Activated CD8-positive, alpha-beta memory T cell treated with anti-CD3 and anti-CD28 coated beads, Interleukin-2, amount 50 U/mL, for 48 hours (primary cell): ENCODE measurements around the gene NAA11.

Experiments used
- DNase-seq: peaks from one replicate; pipeline ENCODE4 v3.0.0-alpha.2; 2020

Gene NAA11

DNA sequence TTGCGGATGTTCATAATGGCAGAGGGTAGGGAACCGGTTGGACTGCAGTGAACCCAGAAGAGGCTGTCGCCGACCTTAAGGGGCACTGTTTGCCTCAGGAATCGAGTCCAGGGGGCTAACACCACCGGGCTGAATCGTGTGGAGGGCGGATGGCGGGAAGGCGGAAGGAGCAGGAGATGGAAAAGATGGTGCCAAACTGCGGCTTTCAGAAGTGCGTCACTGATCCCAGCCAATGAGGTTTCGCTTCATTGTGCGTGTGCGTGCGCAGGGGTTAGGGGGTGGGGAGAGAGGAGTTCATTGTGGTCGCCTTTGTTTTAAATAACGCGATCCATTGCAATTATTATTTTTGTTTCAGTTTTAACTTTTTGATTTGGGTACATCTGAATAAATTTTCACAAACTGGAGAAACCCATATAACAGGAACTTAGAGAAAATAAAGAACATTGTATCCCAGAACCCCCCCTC lies at the start of gene NAA11:
TSS of gene NAA11 (minus strand) at position 198 of the 465 bp plus-strand sequence. CDS start at position 14, 184 bp downstream.
- no peak for DNase-seq

DNA sequence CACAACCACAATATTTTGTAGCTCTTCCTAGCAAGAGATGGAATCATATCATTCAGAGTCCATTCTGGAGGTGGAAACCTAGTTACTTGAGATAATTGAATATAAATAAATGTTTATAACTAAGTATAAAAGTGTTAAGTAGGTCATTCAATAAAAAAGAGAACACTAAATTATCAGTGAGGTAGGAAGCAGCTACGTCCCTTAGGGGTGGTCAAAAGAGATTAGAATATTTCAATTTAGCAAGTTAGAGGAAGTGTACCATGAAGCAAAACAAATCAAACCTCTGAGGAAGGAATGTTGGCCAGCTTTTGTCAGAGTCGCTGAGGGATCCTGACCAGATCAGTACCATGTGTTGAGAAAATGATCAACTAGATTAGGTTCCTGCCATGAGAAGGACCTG lies 44.2 kb upstream of the NAA11 start:
- no peak for DNase-seq

DNA sequence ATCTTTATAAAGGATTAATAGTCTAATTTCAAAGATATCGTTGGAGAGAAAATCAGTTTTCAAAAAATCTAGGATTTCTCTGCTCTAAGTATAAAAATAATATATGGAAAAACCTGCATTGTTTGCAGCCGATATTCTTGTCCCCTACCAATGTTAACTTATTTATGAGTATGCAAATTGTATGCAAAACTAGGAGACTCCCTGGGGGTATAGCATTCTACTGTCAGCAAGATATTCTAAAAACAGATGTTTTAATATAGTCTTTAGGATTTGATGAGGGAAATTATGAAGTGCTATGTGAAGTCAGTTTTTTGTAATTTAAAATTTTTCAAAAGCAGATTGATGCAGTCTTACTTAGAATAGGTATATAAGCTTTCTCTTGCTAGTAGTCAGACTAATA lies 41.2 kb upstream of the NAA11 start:
- DNase-seq = no peak

DNA sequence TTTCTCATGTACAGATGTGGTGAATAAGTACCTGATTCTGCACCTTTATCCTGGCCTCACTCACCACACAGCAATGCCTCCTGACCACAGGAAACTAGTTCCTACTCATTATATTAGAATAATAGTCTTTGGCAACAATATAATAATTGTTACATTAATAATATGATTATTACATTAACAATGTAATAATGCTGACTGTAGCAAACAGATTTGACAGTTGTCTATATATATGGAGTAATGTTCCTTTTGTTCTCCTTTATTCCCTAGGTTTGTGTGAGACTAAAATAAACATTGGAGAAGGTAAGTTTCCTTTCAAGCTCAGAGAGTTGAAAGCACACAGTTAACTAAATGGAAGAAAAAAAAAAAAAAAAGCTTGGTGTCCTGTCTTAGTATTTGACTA lies 40.6 kb upstream of the NAA11 start:
- DNase-seq = no peak

DNA sequence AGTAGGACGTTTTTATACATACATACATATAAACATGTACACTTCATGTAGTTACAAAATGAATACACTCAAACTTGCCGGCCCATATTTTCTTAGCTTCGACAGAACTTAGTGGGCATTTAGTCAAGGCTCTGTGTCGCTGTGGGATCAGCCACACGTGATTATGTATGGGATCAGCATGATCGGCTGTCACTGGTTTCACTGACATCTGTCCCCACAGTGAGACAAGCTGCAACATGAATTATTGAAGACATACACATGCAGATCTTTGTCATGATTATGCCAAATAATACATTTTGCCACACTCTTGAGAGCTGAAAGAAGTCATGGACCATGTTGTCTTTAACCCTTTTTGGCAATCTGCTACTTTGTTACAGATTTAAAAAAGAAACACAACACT lies 38.2 kb upstream of the NAA11 start:
- DNase-seq = no peak

DNA sequence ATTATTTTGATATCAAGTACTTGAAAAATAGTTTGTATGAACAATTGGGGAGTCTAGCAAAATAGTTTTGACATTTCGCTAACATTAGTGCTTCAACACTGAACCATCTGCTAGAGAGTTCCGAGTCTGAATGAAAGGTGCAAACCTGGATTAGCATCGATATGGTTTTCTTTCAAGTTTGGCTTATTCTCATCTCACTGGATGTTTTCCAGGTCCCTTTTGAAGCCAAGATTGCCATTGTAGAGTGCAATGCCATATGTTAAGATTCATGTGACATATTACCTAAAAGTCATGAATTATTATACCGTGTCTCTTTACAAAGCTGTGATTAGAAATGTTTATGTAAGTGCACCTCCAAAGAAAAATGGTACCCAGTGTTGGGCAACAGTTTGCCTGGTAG lies 36.8 kb upstream of the NAA11 start:
- no peak for DNase-seq

DNA sequence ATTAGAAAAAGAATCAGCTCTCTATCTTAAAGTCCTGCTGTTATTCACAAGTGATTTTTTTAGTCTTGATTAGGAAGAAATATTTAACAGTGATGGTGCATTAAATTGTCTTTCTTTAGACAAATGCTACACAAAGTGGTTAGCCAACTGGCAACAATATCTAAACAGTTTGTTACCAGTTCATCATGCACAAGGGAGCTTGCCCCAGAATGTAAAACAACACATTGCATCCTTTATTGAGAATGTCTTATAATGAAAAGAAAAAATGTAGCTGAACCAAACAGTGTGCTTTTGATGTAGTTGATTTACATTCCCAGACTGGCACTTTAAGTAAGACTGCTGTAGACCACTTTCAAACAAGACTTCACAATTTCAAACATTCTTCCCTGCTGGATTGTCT lies 34.1 kb upstream of the NAA11 start:
- no peak for DNase-seq

DNA sequence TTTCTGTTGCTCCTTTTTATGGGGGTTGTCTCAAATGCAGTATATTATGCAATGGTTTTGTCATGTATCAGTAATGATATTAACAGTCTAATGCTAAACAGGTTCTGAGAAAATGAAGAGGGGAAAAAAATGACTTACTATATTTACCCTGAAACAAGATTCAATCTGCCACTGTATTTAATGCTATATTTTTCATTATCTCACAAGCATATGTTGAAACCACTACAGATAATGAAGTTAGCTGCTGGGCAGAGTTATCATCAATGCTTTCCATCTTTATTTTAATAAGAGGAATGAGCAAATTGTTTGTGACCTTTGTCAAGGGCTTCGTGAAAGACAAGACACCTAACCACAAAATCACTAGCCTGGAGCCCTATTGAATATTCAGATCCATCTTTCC lies 32.6 kb upstream of the NAA11 start:
- no peak for DNase-seq

DNA sequence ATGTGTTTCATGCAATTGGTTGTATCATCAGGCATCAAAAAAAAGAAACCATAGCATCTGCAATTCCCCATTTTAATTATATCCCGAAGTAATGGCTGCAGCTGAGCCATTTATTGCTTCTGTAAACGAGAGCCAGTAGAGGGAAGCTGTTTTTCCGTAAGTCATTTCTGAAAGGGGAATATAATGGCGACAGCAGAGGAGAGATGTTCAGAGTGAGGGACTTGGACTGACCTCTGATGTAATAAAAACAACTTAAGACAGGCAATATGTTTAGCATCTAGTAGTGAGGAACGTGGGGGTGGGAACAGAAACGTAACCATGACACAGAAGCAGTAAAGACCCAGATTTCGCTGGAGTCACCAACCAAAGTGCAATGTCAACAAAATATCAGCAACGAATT lies 31.5 kb upstream of the NAA11 start:
- DNase-seq = no peak

DNA sequence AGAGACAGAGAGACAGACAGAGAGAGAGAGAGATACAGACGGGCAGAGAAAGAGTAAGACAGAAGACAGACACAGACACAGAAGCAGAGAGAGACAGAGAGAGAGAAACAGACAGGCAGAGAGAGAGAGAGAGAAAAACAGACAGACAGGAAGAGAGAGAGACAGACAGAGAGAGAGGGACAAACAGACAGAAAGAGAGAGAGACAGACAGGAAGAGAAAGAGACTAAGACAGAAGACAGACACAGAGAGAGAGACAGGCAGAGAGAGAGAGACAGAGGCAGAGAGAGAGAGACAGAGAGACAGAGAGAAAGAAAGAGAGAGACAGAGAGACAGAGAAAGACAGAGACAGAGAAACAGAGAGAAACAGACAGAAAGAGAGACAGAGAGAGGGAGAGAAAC lies 27.2 kb upstream of the NAA11 start:
- DNase-seq = no peak

DNA sequence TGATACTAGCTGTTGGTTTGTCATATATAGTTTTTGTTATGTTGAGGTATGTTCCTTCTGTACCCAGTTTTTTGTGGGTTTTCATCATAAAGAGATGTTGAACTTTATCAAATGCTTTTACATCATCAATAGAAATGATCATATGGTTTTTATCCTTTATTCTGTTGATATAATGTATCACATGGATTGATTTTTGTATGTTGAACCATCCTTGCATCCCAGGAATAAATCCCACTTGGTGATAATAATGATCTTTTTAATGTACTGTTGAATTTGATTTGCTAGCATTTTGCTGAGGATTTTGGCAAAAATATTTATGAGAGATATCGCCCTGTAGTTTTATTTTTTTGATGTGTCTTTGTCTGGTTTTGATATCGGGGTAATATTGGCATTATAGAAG lies 22.5 kb upstream of the NAA11 start:
- no peak for DNase-seq

DNA sequence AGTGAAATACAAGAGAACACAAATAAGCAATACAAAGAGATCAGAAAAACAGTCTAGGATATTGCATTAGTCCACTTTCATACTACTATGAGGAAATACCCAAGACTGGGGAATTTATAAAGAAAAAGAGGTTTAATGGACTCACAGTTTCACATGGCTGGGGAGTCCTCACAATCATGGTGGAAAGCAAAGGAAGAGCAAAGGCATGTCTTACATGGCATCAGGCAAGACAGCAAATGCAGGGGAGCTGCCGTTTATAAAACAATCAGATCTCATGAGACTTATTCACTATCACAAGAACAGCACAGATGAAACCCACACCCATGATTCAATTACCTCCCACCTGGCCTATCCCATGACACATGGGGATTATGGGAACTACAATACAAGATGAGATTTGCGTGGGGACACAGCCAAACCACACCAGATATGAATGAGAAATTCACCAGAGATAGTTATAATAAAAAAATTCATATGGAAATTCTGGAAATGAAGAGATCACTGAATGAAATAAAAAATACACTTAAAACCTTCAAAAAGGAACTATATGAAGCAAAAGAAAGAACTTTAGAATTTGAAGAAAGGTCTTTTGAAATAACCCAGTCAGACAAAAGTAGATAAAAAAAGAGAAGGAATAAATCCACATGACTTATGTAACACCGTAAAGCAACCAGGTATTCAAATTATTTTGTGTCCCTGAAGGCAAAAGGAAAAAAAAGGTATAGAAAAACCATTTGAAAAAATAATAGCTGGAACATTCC lies 16.2 kb upstream of the NAA11 start:
- no peak for DNase-seq

DNA sequence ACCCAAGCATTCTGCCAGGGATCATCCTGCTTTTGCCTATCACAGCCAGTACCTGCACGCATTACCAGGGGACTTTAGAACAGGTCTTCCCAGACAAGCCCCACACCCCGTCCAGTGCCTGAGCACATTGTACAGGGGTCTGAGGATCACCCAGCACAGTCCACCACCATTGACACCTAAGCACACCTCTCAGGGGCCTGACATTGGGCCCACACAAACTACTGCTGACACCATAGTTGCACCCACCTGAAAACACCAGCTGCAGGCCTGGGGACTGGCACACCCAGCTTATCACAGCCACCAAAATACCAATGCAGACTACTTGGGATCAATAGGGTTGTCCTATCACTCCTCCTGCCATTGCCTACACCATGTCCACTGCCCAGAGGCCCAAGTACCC lies 14.7 kb upstream of the NAA11 start:
- no peak for DNase-seq

DNA sequence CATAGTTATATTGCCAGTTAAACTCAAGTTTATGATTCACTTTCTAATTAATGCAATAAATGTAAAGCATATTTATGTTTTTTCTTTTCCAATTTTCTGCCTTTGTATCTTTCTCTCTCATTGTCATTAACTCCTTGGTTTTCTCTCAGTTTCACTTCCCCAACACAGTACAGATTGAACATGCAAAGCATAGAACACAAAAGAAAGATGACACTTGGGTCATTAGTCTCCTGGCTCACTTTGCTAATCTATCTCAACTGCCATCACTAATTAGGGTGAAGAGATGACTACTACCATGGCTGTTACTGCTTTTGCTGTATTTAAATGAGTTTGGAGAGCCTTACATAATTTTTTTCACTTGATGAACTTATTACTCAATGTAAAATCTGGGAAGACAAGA lies 12.3 kb upstream of the NAA11 start:
- no peak for DNase-seq

DNA sequence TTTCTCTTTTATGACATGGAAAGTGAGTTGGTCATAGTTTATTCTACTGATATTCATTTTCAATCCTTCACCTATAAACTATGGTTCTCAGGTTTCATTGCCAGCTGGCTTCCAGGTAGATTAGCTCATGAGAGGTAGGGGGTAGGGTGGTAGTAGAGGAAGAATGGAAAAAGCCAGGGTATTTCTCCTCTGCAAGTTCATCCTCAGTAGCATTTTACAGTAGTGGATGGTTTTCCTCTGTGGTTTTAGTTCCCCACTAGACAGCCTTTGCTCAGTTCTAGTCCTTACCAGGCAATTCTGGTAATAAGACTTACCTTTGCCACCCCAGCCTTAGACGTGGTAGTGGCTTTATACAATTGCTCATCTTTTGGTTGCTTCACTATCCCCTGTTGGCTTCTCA lies 8.9 kb upstream of the NAA11 start:
- DNase-seq = no peak

DNA sequence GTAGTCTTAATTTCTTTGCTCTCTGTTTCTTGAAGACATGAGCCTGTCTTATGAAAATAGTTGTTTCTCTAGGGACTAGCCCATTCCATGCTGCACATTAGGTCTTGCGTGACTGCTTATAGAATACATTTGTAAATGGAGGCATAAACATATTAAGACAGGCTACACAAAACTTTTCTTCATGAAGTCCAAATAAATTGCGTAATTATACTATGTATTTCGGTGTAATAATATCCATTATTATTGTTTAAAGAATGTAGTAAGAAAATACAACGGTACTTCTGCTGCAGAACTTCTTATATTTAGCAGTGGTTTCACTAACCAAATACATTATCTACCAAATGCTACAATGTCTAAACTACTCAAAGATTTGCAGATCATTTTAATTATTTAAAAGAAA lies 8.5 kb upstream of the NAA11 start:
- DNase-seq = no peak

DNA sequence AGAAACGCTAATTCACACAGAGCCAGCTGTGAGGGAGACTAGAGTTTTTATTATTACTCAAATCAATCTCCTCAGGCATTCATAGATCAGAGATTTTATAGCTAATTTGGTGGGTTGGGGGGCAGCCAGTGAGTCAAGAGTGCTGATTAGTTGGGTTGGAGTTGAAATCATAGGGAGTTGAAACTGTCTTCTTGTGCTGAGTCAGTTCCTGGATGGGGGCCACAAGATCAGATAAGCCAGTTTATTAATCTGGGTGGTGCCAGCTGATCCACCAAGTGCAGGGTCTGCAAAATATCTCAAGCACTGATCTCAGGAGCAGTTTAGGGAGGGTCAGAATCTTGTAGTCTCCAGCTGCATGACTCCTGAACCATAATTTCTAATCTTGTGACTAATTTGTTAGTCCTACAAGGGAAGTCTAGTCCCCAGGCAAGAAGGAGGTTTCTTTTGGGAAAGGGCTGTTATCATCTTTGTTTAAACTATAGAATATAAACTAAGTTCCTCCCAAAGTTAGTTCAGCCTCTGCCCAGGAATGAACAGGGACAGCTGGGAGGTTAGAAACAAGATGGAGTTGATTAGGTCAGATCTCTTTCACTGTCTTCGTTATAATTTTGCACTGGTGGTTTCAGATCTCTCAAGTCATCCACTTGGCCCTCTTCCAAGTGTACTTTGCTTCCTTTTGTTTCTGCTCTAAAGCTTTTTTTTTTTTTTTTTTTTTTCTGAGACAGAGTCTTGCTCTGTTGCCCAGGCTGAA lies 5.4 kb upstream of the NAA11 start:
- no peak for DNase-seq

DNA sequence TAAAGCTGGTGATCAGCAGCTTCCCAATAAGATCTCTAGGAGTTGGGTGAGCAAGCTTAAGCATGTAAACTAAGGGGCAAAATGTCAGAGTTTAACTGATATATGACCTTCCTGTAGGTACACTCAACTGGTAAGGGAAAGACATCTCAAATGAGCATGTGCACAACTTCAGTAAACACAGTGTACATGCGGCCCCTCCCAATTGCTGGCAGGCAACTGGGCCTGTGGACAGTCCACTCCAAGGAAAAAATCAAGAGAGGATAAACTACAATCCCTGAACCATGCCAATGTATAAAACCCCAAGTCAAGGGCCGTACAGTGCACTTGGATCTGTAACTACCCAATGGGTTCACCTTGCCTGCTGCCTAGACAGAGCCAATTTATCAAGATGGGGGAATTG lies 4.9 kb upstream of the NAA11 start:
- no peak for DNase-seq

DNA sequence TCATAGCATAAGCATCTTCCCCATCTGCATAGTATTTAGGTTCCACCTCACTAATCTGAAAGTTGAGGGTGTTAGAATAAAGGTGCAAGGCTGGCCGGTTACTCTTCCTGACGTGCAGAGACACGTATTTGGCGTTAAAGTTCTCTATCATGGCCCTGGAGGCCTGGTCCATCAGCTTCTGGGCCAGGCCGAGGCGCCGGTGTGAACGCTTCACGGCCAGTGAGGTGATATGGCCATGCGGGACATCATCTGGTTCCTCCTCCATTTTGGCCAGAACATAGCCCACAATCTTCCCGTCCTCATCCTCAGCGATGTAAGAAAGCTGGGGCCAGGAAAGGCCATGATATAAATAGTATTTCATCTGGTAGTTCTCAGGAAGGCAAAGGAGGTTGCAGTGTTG lies 425 bp downstream of the NAA11 start:
- DNase-seq = no peak

DNA sequence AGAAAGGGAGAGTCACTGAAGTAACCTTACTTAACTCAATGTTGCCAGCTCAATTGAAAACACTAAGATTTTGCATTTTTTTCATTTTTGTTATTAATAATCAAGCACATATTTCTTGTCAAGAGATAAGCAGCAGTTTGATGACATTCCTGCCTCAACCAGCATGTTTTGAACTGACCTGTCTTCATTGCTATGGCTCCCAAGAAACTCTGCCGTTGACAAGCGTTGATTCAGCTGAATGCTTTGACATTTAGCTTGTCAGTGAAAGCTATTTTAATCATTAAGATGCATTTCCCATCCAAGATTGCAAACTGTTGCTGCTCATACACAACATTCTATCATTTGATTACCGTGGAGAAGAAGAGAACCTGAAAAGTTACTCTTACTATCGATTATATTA lies 5.9 kb downstream of the NAA11 start:
- no peak for DNase-seq

DNA sequence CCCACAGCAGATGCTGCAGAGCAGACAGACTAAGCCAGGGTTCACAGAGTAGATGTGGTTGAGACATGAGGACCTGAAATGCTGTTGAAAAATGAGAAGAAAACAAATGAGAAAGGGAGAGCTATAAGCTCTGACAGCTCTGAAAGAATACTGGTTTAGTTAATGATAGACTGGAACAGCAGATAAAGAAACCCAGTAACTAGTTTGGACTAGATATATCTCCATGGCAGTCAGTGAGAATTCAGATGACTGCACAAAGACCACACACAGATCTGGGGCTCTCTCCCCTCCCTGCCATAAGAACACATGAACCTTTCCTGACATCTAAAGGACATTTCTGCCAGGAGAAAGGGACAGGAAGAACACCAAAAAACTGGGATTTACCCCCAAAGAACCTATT lies 8.2 kb downstream of the NAA11 start:
- no peak for DNase-seq

DNA sequence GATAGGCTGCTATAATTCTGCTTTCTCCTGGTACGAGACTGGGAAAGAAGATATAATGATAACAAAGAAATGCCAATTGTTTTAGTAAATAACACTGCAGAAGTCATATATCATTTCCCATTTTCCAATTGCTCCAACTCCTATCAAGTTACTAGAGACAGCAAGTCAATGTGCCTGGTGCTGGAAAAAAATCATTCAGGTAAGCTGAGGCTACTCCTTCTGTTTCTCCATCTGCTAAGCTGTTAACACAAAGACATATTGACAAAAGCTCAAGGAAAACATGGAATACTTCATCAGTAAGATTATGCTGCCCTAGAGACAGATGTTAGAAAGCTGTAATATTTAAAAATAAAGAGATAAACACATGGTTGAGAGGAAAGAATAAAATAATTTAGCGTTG lies 10.0 kb downstream of the NAA11 start:
- no peak for DNase-seq

DNA sequence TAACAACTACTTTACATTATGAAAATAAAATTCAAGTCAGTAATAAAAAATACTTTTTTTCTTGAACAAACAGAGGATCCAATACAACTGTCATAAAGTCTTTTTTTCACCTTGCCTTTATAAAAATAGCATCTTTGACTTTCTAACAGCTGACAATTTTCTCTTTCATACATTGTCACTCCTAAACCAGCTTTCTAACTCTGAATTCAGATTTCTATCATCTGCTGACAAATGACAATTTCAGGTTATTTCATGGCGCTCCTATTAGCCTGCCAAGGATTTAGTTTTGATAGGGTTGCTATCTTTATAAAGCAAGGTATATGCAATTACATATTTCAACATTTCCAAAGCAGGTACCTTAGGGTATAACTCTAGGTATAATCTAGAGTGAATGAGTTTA lies 14.6 kb downstream of the NAA11 start:
- DNase-seq = no peak

DNA sequence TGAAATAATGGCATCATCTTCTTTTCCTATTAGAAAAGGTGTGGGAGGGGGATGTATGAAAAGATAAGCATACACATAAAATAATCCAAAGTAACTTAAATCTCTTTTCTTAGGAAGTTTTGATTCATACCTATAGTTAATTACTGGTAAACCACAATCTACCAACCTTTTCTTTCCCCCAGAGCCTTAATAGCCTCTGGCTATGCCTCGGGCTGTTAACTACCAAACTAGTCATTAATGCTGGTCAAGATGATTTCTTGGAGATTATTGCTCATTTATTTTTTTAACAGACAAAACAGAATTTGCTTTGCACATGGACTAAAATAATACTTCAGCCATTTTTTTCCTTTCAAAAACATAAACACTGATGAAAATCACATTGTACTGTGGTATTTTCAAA lies 16.9 kb downstream of the NAA11 start:
- no peak for DNase-seq

DNA sequence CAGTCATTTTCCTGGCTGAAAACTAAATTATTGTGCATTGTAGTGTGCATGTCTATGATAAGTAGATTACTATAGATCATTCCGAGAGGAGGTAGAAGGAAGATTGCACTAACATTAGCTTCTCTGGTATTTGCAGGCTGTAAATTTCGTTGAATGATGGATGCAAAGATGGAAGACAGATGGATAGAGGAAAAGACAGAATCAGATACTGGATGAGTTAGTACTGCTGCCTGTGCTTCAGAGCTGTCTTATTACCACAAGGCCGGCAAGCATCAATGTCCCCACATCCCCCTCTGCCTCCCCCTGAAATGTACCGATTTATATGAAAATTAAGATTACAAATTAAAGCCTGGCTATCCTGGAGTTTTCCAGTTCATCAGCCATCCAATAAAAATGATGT lies 17.7 kb downstream of the NAA11 start:
- DNase-seq = no peak
